SK-N-SH (cell line): ENCODE measurements around the gene HSPB2.

ENCODE experiments used
- CTCF ChIP-seq: fragments of 200-600 bp; sonication (generic); IDR thresholded peaks from 2 replicates; pipeline ENCODE4 v1.6.1; 2017; ENCODE audit warnings: antibody characterized with exemption, mild to moderate bottlenecking, moderate library complexity
- EP300 ChIP-seq, 2 experiments: IDR thresholded peaks; 2 replicates each; pipeline versions ENCODE4 v1.4.0 to v1.6.1; 2012; ENCODE audit warnings: borderline replicate concordance in 1 of 2, low read depth in 1 of 2, low read length in 1 of 2
- EZH2phosphoT487 ChIP-seq: fragments of 200-600 bp; sonication (generic); IDR thresholded peaks from 2 replicates; pipeline ENCODE4 v1.6.1; 2017; ENCODE audit warnings: low read depth, mixed run types, mild to moderate bottlenecking, antibody characterized with exemption, moderate library complexity, borderline replicate concordance
- POLR2AphosphoS5 ChIP-seq: IDR thresholded peaks from 2 replicates; pipeline ENCODE4 v1.6.1; 2012; ENCODE audit warnings: low read depth, low read length
- SIN3A ChIP-seq: IDR thresholded peaks from 2 replicates; pipeline ENCODE4 v1.6.1; 2012; ENCODE audit warnings: low read depth, mild to moderate bottlenecking, low read length, moderate library complexity, borderline replicate concordance
- SMC3 ChIP-seq: IDR thresholded peaks from 2 replicates; pipeline ENCODE4 v1.6.1; 2012; ENCODE audit warnings: low read depth, low read length, improper control_type of control experiment
- TAF1 ChIP-seq: IDR thresholded peaks from 2 replicates; pipeline ENCODE4 v1.6.1; 2012; ENCODE audit warnings: low read depth, mild to moderate bottlenecking, low read length, moderate library complexity, borderline replicate concordance
- USF2 ChIP-seq: fragments of 150-350 bp; IDR thresholded peaks from 2 replicates; pipeline ENCODE4 v1.6.1; 2017; ENCODE audit warnings: antibody characterized with exemption, low read length, low read depth, borderline replicate concordance
- TF ChIP-seq, protein P1 (sequence below): IDR thresholded peaks from 2 replicates; pipeline ENCODE4 v1.4.0; 2012; ENCODE audit warnings: low read depth

DNA sequence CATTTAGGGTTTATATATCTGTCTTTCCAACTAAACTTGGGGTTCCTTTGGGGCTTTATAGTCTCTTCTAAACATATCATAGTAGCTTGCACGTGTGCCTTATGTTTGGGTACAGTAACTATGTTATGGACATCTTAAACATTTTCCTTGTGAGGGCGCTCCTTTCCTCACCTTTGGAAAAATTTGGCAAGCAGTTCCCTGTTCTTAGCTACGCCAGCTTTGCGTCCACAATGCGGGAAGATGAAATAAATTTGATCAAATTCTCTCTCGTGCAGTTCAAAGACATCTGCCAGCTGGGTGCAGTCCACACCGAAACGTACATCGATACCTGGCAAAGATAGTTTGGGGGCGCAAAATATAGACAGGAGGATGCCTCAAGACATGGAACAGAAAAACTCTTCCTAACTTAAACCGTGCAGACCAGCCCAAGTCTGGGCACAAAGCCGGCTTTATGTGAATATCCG, 34.1 kb upstream of the HSPB2 start:
- TF ChIP-seq USF2 (no peak), SIN3A (no peak), CTCF (no peak), EZH2phosphoT487 (no peak), TAF1 (no peak), POLR2AphosphoS5 (no peak), EP300 (IDR thresholded peaks at IDR 0.05; ENCODE audit: borderline replicate concordance in 1 of 2, low read depth in 1 of 2, low read length in 1 of 2) (no peak; a peak in 1 of 4 replicates), SMC3 (no peak)
- TF ChIP-seq, protein P1, sequence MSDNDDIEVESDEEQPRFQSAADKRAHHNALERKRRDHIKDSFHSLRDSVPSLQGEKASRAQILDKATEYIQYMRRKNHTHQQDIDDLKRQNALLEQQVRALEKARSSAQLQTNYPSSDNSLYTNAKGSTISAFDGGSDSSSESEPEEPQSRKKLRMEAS: no peak
